PFSK-1 (cell line): ENCODE results near the gene RAP1A.

Experiments
- FOXP2 ChIP-seq: optimal IDR thresholded peaks from 2 replicates; pipeline ENCODE3; 2011; ENCODE audit warnings: borderline replicate concordance, control low read depth, inconsistent platforms; ENCODE audit not compliant: insufficient read depth; ENCODE audit errors: extremely low read length, extremely low read depth
- POLR2AphosphoS5 ChIP-seq: IDR thresholded peaks from 2 replicates; pipeline ENCODE4 v1.6.1; 2012; ENCODE audit warnings: low read depth, mild to moderate bottlenecking, control low read depth, low read length, moderate library complexity
- REST ChIP-seq, 2 experiments: IDR thresholded peaks; 2 replicates each; pipeline versions ENCODE4 v1.6.1 to v1.8.0; 2011 to 2012; ENCODE audit warnings: low read depth in 2 of 2, low read length in 2 of 2, control low read depth in 1 of 2, inconsistent platforms in 1 of 2, mild to moderate bottlenecking in 1 of 2, moderate library complexity in 1 of 2; ENCODE audit not compliant: insufficient read depth in 1 of 2
- SIN3A ChIP-seq: IDR thresholded peaks from 2 replicates; pipeline ENCODE4 v1.6.1; 2012; ENCODE audit warnings: mild to moderate bottlenecking, low read length, moderate library complexity, borderline replicate concordance; ENCODE audit not compliant: insufficient read depth
- TAF1 ChIP-seq: IDR thresholded peaks from 2 replicates; pipeline ENCODE4 v1.6.1; 2012; ENCODE audit warnings: low read length, control low read depth, borderline replicate concordance; ENCODE audit not compliant: insufficient read depth

The RAP1A gene

GRCh38 chr1:111598544-111598943, 21.0 kb upstream of the RAP1A start:
- TF ChIP-seq POLR2AphosphoS5: no peak
- TF ChIP-seq FOXP2: no peak
- no peak for TF ChIP-seq SIN3A
- no peak for TF ChIP-seq TAF1
- no peak for TF ChIP-seq REST (IDR thresholded peaks at IDR 0.05; ENCODE audit: insufficient read depth in 1 of 2, low read depth in 2 of 2, low read length in 2 of 2)

- TF ChIP-seq TAF1 (no peak), REST (IDR thresholded peaks at IDR 0.05; ENCODE audit: insufficient read depth in 1 of 2, low read depth in 2 of 2, low read length in 2 of 2) (no peak), FOXP2 (no peak)
Observed at GRCh38 chr1:111599781-111600693, 19.6 kb upstream of the RAP1A start.

GRCh38 chr1:111600886-111601386, 18.7 kb upstream of the RAP1A start:
- TF ChIP-seq TAF1 (no peak), POLR2AphosphoS5 (no peak), SIN3A (no peak)

GRCh38 chr1:111602302-111602701, 17.3 kb upstream of the RAP1A start:
- no peak for TF ChIP-seq FOXP2
- TF ChIP-seq POLR2AphosphoS5: no peak
- no peak for TF ChIP-seq REST (IDR thresholded peaks at IDR 0.05; ENCODE audit: insufficient read depth in 1 of 2, low read depth in 2 of 2, low read length in 2 of 2)
- TF ChIP-seq SIN3A: no peak

GRCh38 chr1:111602974-111603373, 16.6 kb upstream of the RAP1A start:
- no peak for TF ChIP-seq POLR2AphosphoS5
- no peak for TF ChIP-seq TAF1
- TF ChIP-seq REST (IDR thresholded peaks at IDR 0.05; ENCODE audit: insufficient read depth in 1 of 2, low read depth in 2 of 2, low read length in 2 of 2): no peak
- no peak for TF ChIP-seq SIN3A
- TF ChIP-seq FOXP2: no peak
